H9 (cell line): ENCODE measurements around the gene CACFD1. TPM values are rescaled to one million over a fixed set of nuclear protein-coding genes. Genes with fewer than 3 reads are reported as not detected.

ENCODE experiments used
- DNase-seq: peaks from one replicate; pipeline ENCODE4 v3.0.0-alpha.2; 2017
- H2AFZ ChIP-seq: one replicate; pipeline ENCODE4 v1.6.1; 2013; ENCODE audit warnings: mild to moderate bottlenecking, low read length, control low read depth, moderate library complexity
- H2AK5ac ChIP-seq: 2 replicates; pipeline ENCODE4 v1.6.1; 2013; ENCODE audit warnings: low read length, control low read depth, mixed read lengths; ENCODE audit not compliant: insufficient read length
- H2BK120ac ChIP-seq: one replicate; pipeline ENCODE4 v1.6.1; 2013; ENCODE audit warnings: low read depth, mild to moderate bottlenecking, low read length, control low read depth, inconsistent platforms; ENCODE audit not compliant: poor library complexity, severe bottlenecking
- H2BK12ac ChIP-seq: 2 replicates; pipeline ENCODE4 v1.6.1; 2013; ENCODE audit warnings: low read length, control low read depth, mixed read lengths, low read depth; ENCODE audit not compliant: insufficient read length
- H2BK15ac ChIP-seq: 2 replicates; pipeline ENCODE4 v1.6.1; 2013; ENCODE audit warnings: low read depth, low read length, control low read depth
- H2BK20ac ChIP-seq: one replicate; pipeline ENCODE4 v1.6.1; 2013; ENCODE audit warnings: low read depth, mild to moderate bottlenecking, low read length, control low read depth, inconsistent platforms; ENCODE audit not compliant: poor library complexity, severe bottlenecking
- H2BK5ac ChIP-seq: 2 replicates; pipeline ENCODE4 v1.6.1; 2013; ENCODE audit warnings: low read length, control low read depth, mixed read lengths; ENCODE audit not compliant: insufficient read length
- H3K14ac ChIP-seq: 2 replicates; pipeline ENCODE4 v1.6.1; 2013; ENCODE audit warnings: low read length, control low read depth; ENCODE audit not compliant: insufficient read depth
- H3K18ac ChIP-seq: 2 replicates; pipeline ENCODE4 v1.6.1; 2013; ENCODE audit warnings: low read depth, mild to moderate bottlenecking, mixed read lengths, low read length, control low read depth; ENCODE audit not compliant: insufficient read length
- H3K23ac ChIP-seq: 2 replicates; pipeline ENCODE4 v1.6.1; 2013; ENCODE audit warnings: low read length, control low read depth, mixed read lengths, low read depth; ENCODE audit not compliant: insufficient read length
- H3K23me2 ChIP-seq: 2 replicates; pipeline ENCODE4 v1.6.1; 2013; ENCODE audit warnings: low read depth, mild to moderate bottlenecking, mixed read lengths, low read length, control low read depth; ENCODE audit not compliant: insufficient read length, poor library complexity, severe bottlenecking
- H3K27ac ChIP-seq: 2 replicates; pipeline ENCODE4 v1.5.1; 2013; ENCODE audit warnings: low read length, control low read depth, mixed read lengths, low read depth; ENCODE audit not compliant: insufficient read length
- H3K27me3 ChIP-seq: 2 replicates; pipeline ENCODE4 v1.6.1; 2013; ENCODE audit warnings: low read length, control low read depth, inconsistent platforms; ENCODE audit not compliant: insufficient read depth
- H3K4ac ChIP-seq: 2 replicates; pipeline ENCODE4 v1.6.1; 2013; ENCODE audit warnings: low read depth, mild to moderate bottlenecking, control low read depth, inconsistent platforms, low read length, moderate library complexity
- H3K4me1 ChIP-seq: 2 replicates; pipeline ENCODE4 v1.6.1; 2013; ENCODE audit warnings: low read length, control low read depth, inconsistent platforms; ENCODE audit not compliant: insufficient read depth
- H3K4me2 ChIP-seq: 2 replicates; pipeline ENCODE4 v1.6.1; 2013; ENCODE audit warnings: low read length, control low read depth, mixed read lengths; ENCODE audit not compliant: insufficient read length, insufficient read depth
- H3K56ac ChIP-seq: 2 replicates; pipeline ENCODE4 v1.6.1; 2013; ENCODE audit warnings: low read depth, mild to moderate bottlenecking, mixed read lengths, low read length, control low read depth; ENCODE audit not compliant: insufficient read length
- H3K79me1 ChIP-seq: 2 replicates; pipeline ENCODE4 v1.6.1; 2013; ENCODE audit warnings: low read depth, mild to moderate bottlenecking, moderate library complexity, low read length, control low read depth, inconsistent platforms; ENCODE audit not compliant: insufficient read depth, poor library complexity, severe bottlenecking
- H3K79me2 ChIP-seq: 2 replicates; pipeline ENCODE4 v1.6.1; 2013; ENCODE audit warnings: low read length, control low read depth, inconsistent platforms; ENCODE audit not compliant: insufficient read depth
- H3K9ac ChIP-seq: 2 replicates; pipeline ENCODE4 v1.6.1; 2013; ENCODE audit warnings: low read length, control low read depth, mixed read lengths; ENCODE audit not compliant: insufficient read length; ENCODE audit errors: extremely low read depth
- H3K9me3 ChIP-seq: one replicate; pipeline ENCODE4 v1.6.1; 2013; ENCODE audit warnings: low read depth, low read length, inconsistent platforms; ENCODE audit not compliant: control insufficient read depth
- H3T11ph ChIP-seq: one replicate; pipeline ENCODE4 v1.6.1; 2013; ENCODE audit warnings: mild to moderate bottlenecking, low read length, control low read depth, inconsistent platforms
- H4K20me1 ChIP-seq: one replicate; pipeline ENCODE4 v1.6.1; 2013; ENCODE audit not compliant: control insufficient read depth, insufficient read length, insufficient read depth
- H4K5ac ChIP-seq: 2 replicates; pipeline ENCODE4 v1.6.1; 2013; ENCODE audit warnings: low read depth, mild to moderate bottlenecking, mixed read lengths, low read length, control low read depth; ENCODE audit not compliant: insufficient read length
- H4K8ac ChIP-seq: replicated peaks from 2 replicates; pipeline ENCODE4 v1.6.1; 2013; ENCODE audit warnings: low read length, control low read depth, mixed read lengths, low read depth; ENCODE audit not compliant: insufficient read length
- H4K91ac ChIP-seq: 2 replicates; pipeline ENCODE4 v1.6.1; 2013; ENCODE audit warnings: low read depth, mild to moderate bottlenecking, moderate library complexity, mixed read lengths, low read length, control low read depth; ENCODE audit not compliant: insufficient read length
- H3K27ac Mint-ChIP-seq, 3 experiments: 2 replicates in 2 of 3; 3 replicates in 1 of 3; pipeline ENCODE4 v1.8.0; 2020 to 2021; ENCODE audit warnings: mixed read lengths in 3 of 3, mild to moderate bottlenecking in 1 of 3, moderate library complexity in 1 of 3
- H3K27me3 Mint-ChIP-seq: 2 replicates; pipeline ENCODE4 v1.8.0; 2021; ENCODE audit warnings: low read depth, mild to moderate bottlenecking, moderate library complexity, mixed read lengths
- H3K36me3 Mint-ChIP-seq, 3 experiments: 2 replicates in 2 of 3; 3 replicates in 1 of 3; pipeline ENCODE4 v1.8.0; 2020 to 2021; ENCODE audit warnings: low read depth in 3 of 3, mixed read lengths in 3 of 3; ENCODE audit not compliant: insufficient read depth in 1 of 3
- H3K4me1 Mint-ChIP-seq, 2 experiments: 2 replicates each; pipeline ENCODE4 v1.8.0; 2020; ENCODE audit warnings: mixed read lengths in 2 of 2
- H3K4me3 Mint-ChIP-seq, 2 experiments: 2 replicates in 1 of 2; 3 replicates in 1 of 2; pipeline ENCODE4 v1.8.0; 2020 to 2021; ENCODE audit warnings: mild to moderate bottlenecking in 2 of 2, mixed read lengths in 2 of 2, moderate library complexity in 1 of 2
- H3K9me3 Mint-ChIP-seq, 2 experiments: 2 replicates in 1 of 2; 3 replicates in 1 of 2; pipeline ENCODE4 v1.8.0; 2020; ENCODE audit warnings: mild to moderate bottlenecking in 2 of 2, mixed read lengths in 2 of 2, moderate library complexity in 1 of 2
- WGBS: extraction: QIAGEN DNeasy Blood & Tissue Kit; methylation state at CpG from one replicate; pipeline ENCODE4 v1.1.7; 2013; ENCODE audit warnings: missing lambda C conversion rate, low lambda C conversion rate, mixed read lengths; ENCODE audit not compliant: insufficient read length; ENCODE audit errors: extremely low coverage; 5-methylcytosine and 5-hydroxymethylcytosine counted together
- total RNA-seq: library from RNA; stranded (reverse); gene quantifications from 2 replicates; pipeline ENCODE4 v1.2.1, GENCODE V29; 2021
- TF ChIP-seq, protein P1 (sequence below): fragments of 200-600 bp; sonication (generic); conservative IDR thresholded peaks from 3 replicates; pipeline ENCODE4 v1.8.0; 2021; ENCODE audit warnings: antibody characterized with exemption, mild to moderate bottlenecking

Gene CACFD1
- total RNA-seq, 1 experiment from 2014 or later = 20.0 TPM

GRCh38 chr9:133499132-133499891 is 39.5 kb downstream of the CACFD1 start:
- Histone ChIP-seq H2BK5ac (no peak overlapping the region), H3K9ac (no peak overlapping the region), H4K8ac (no peak overlapping the region), H2BK120ac (no peak overlapping the region), H3K4me2 (no peak overlapping the region), H3K27me3 (no peaks in the 10 kb centered on the region), H3K56ac (no peak overlapping the region), H3K23ac (no peak overlapping the region), H2BK20ac (no peak overlapping the region), H2AK5ac (no peak overlapping the region), H3K14ac (no peak overlapping the region; the same call in 1 of the 2 replicates), H3K4ac (no peak overlapping the region), H3T11ph (no peak overlapping the region), H4K91ac (no peak overlapping the region), H2BK12ac (no peak overlapping the region), H3K4me1 (no peaks in the 10 kb centered on the region), H3K18ac (no peak overlapping the region), H3K79me2 (no peaks in the 10 kb centered on the region), H3K27ac (no peak overlapping the region), H3K9me3 (no peaks in the 10 kb centered on the region), H3K23me2 (no peaks in the 10 kb centered on the region), H3K79me1 (no peaks in the 10 kb centered on the region), H4K20me1 (no peaks in the 10 kb centered on the region), H4K5ac (no peak overlapping the region), H2AFZ (no peak overlapping the region), H2BK15ac (no peak overlapping the region)
- no peak overlapping the region for H3K4me3 Mint-ChIP-seq
- H3K4me1 Mint-ChIP-seq = no peaks in the 10 kb centered on the region
- H3K27me3 Mint-ChIP-seq = peaks cover 26% of the 10 kb centered on the region
- peaks cover 0 to 14% (median 4%) of the 10 kb centered on the region in 3 experiments; a peak in 5 of 7 replicates for H3K36me3 Mint-ChIP-seq
- TF ChIP-seq, protein P1, sequence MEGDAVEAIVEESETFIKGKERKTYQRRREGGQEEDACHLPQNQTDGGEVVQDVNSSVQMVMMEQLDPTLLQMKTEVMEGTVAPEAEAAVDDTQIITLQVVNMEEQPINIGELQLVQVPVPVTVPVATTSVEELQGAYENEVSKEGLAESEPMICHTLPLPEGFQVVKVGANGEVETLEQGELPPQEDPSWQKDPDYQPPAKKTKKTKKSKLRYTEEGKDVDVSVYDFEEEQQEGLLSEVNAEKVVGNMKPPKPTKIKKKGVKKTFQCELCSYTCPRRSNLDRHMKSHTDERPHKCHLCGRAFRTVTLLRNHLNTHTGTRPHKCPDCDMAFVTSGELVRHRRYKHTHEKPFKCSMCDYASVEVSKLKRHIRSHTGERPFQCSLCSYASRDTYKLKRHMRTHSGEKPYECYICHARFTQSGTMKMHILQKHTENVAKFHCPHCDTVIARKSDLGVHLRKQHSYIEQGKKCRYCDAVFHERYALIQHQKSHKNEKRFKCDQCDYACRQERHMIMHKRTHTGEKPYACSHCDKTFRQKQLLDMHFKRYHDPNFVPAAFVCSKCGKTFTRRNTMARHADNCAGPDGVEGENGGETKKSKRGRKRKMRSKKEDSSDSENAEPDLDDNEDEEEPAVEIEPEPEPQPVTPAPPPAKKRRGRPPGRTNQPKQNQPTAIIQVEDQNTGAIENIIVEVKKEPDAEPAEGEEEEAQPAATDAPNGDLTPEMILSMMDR = no peak
- no peak for DNase-seq
- H3K9me3 Mint-ChIP-seq = peaks cover 19% of the 10 kb centered on the region in 2 experiments
- no peak overlapping the region for H3K27ac Mint-ChIP-seq
- no CpG with 5 or more reads among the region's 19 CpGs for WGBS
